Trophoblast cell (in vitro differentiated cells and primary cell): ENCODE results near the gene MGAT5.

ENCODE experiments used
- DNase-seq, 2 donors: peaks; one replicate each; pipeline ENCODE4 v3.0.0-alpha.2; 2016
- H2AFZ ChIP-seq: 2 replicates; pipeline ENCODE4 v1.6.1; 2013; ENCODE audit warnings: low read length, moderate library complexity, mild to moderate bottlenecking; ENCODE audit not compliant: insufficient read depth, poor library complexity
- H2AK5ac ChIP-seq: 2 replicates; pipeline ENCODE4 v1.6.1; 2013; ENCODE audit warnings: mild to moderate bottlenecking, low read length
- H2BK120ac ChIP-seq: 2 replicates; pipeline ENCODE4 v1.6.1; 2013; ENCODE audit warnings: low read length, mild to moderate bottlenecking, moderate library complexity; ENCODE audit not compliant: insufficient read depth, poor library complexity
- H2BK12ac ChIP-seq: 2 replicates; pipeline ENCODE4 v1.6.1; 2013; ENCODE audit warnings: mild to moderate bottlenecking, low read length, moderate library complexity
- H2BK5ac ChIP-seq: 2 replicates; pipeline ENCODE4 v1.6.1; 2013; ENCODE audit warnings: low read length, low read depth, moderate library complexity, mild to moderate bottlenecking; ENCODE audit not compliant: poor library complexity
- H3K14ac ChIP-seq: 2 replicates; pipeline ENCODE4 v1.6.1; 2013; ENCODE audit warnings: mild to moderate bottlenecking, low read length
- H3K18ac ChIP-seq: 2 replicates; pipeline ENCODE4 v1.6.1; 2013; ENCODE audit warnings: mild to moderate bottlenecking, low read length
- H3K23ac ChIP-seq: 2 replicates; pipeline ENCODE4 v1.6.1; 2013; ENCODE audit warnings: low read length
- H3K27ac ChIP-seq: 2 replicates; pipeline ENCODE4 v1.5.1; 2013; ENCODE audit warnings: low read depth, mild to moderate bottlenecking, inconsistent platforms, low read length, moderate library complexity
- H3K27me3 ChIP-seq: 2 replicates; pipeline ENCODE4 v1.6.1; 2013; ENCODE audit warnings: inconsistent platforms, mild to moderate bottlenecking, low read length, moderate library complexity; ENCODE audit not compliant: insufficient read depth
- H3K36me3 ChIP-seq, 2 experiments: 1 replicate in 1 of 2; 2 replicates in 1 of 2; pipeline ENCODE4 v1.6.1; 2013; ENCODE audit warnings: low read length in 2 of 2, mild to moderate bottlenecking in 2 of 2, moderate library complexity in 1 of 2; ENCODE audit not compliant: insufficient read depth in 2 of 2, control insufficient read depth in 1 of 2
- H3K4ac ChIP-seq: 2 replicates; pipeline ENCODE4 v1.6.1; 2013; ENCODE audit warnings: low read depth, mild to moderate bottlenecking, low read length, moderate library complexity
- H3K4me1 ChIP-seq, 2 experiments: 1 replicate in 1 of 2; 2 replicates in 1 of 2; pipeline ENCODE4 v1.6.1; 2013; ENCODE audit warnings: low read length in 2 of 2, mild to moderate bottlenecking in 2 of 2, moderate library complexity in 1 of 2; ENCODE audit not compliant: insufficient read depth in 2 of 2, control insufficient read depth in 1 of 2
- H3K4me2 ChIP-seq: 2 replicates; pipeline ENCODE4 v1.6.1; 2013; ENCODE audit warnings: inconsistent platforms, mild to moderate bottlenecking, low read length, moderate library complexity
- H3K4me3 ChIP-seq: 2 replicates; pipeline ENCODE4 v1.5.1; 2013; ENCODE audit warnings: mild to moderate bottlenecking, low read depth, low read length, inconsistent platforms
- H3K79me1 ChIP-seq: one replicate; pipeline ENCODE4 v1.6.1; 2013; ENCODE audit warnings: low read length
- H3K79me2 ChIP-seq: 2 replicates; pipeline ENCODE4 v1.6.1; 2013; ENCODE audit warnings: low read length, mild to moderate bottlenecking; ENCODE audit not compliant: control insufficient read depth, insufficient read depth, poor library complexity
- H3K9ac ChIP-seq: 2 replicates; pipeline ENCODE4 v1.6.1; 2013; ENCODE audit warnings: mild to moderate bottlenecking, low read length
- H3K9me3 ChIP-seq: 2 replicates; pipeline ENCODE4 v1.6.1; 2013; ENCODE audit warnings: low read depth, mild to moderate bottlenecking, control low read depth, inconsistent platforms, low read length; ENCODE audit not compliant: insufficient read depth
- H4K12ac ChIP-seq: 2 replicates; pipeline ENCODE4 v1.6.1; 2013; ENCODE audit warnings: low read depth, mild to moderate bottlenecking, low read length, moderate library complexity
- H4K8ac ChIP-seq: 2 replicates; pipeline ENCODE4 v1.6.1; 2013; ENCODE audit warnings: low read depth, mild to moderate bottlenecking, low read length, moderate library complexity
- H4K91ac ChIP-seq: one replicate; pipeline ENCODE4 v1.6.1; 2013; ENCODE audit warnings: low read depth, mild to moderate bottlenecking, low read length, moderate library complexity
- WGBS: extraction: QIAGEN DNeasy Blood & Tissue Kit; methylation state at CpG from one replicate; pipeline ENCODE4 v1.1.7; 2013; ENCODE audit warnings: missing lambda C conversion rate; ENCODE audit not compliant: insufficient read length, insufficient coverage; ENCODE audit errors: extremely low coverage; 5-methylcytosine and 5-hydroxymethylcytosine counted together

MGAT5 gene

DNA sequence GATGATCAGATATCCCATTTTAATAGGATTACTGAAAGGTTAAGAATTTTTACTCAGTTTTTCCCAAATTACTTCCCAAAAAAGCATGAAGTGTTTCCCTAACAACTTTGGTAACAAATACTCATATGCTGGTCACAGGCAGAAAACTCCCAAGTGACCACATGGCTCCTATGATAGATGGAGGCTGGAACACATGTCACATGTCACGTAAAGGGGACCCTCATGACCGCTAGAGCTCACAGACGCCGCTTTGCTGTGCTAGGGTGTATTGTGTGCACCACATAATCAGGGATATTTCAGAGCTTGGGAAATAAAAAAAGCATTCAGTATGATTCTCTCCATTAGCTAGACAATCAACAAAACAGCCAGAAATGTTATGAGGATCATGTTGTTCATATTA is 236.7 kb downstream of the MGAT5 start:
- no CpG with 5 or more reads among the region's 4 CpGs for WGBS
- no peak overlapping the region for H3K18ac ChIP-seq

GRCh38 chr2:134491022-134491421 is 237.2 kb downstream of the MGAT5 start:
- Histone ChIP-seq H4K8ac (no peak overlapping the region), H3K36me3 (no peaks in the 10 kb centered on the region), H3K4me3 (no peak overlapping the region), H2BK120ac (no peak overlapping the region), H3K27ac (no peak overlapping the region), H2AFZ (no peak overlapping the region), H3K18ac (no peak overlapping the region), H3K14ac (no peak overlapping the region), H3K79me2 (no peaks in the 10 kb centered on the region), H3K9me3 (no peaks in the 10 kb centered on the region), H4K12ac (no peak overlapping the region), H2BK5ac (no peak overlapping the region), H3K4me2 (no peak overlapping the region), H3K4ac (no peak overlapping the region), H3K27me3 (no peaks in the 10 kb centered on the region), H3K9ac (no peak overlapping the region), H4K91ac (no peak overlapping the region), H3K79me1 (no peaks in the 10 kb centered on the region), H2BK12ac (no peak overlapping the region), H2AK5ac (no peak overlapping the region), H3K4me1 (no peaks in the 10 kb centered on the region), H3K23ac (no peak overlapping the region)
- WGBS, result no CpG with 5 or more reads among the region's 4 CpGs
- DNase-seq, result no peak

More for the DNA sequence above, 236.7 kb downstream of the MGAT5 start:
- no peaks in the 10 kb centered on the region for H3K36me3 ChIP-seq
- no peak overlapping the region for H3K4ac ChIP-seq
- no peak overlapping the region for H2AK5ac ChIP-seq
- H3K79me2 ChIP-seq, result no peaks in the 10 kb centered on the region
- no peak overlapping the region for H4K12ac ChIP-seq
- H4K8ac ChIP-seq, result no peak overlapping the region
- no peak overlapping the region for H2AFZ ChIP-seq
- no peaks in the 10 kb centered on the region for H3K27me3 ChIP-seq
- no peak overlapping the region for H2BK5ac ChIP-seq
- no peaks in the 10 kb centered on the region for H3K9me3 ChIP-seq
- H3K79me1 ChIP-seq, result no peaks in the 10 kb centered on the region
- no peak overlapping the region for H3K4me2 ChIP-seq
- H4K91ac ChIP-seq, result no peak overlapping the region
- no peak overlapping the region for H3K27ac ChIP-seq
- H3K4me1 ChIP-seq, result no peaks in the 10 kb centered on the region
- no peak overlapping the region for H3K23ac ChIP-seq
- no peak overlapping the region for H3K14ac ChIP-seq
- no peak overlapping the region for H3K4me3 ChIP-seq
- DNase-seq, result no peak
- no peak overlapping the region for H2BK120ac ChIP-seq
- H3K9ac ChIP-seq, result no peak overlapping the region
- no peak overlapping the region for H2BK12ac ChIP-seq

- Histone ChIP-seq H3K9ac (no peak overlapping the region), H3K27me3 (no peaks in the 10 kb centered on the region), H3K27ac (no peak overlapping the region), H2BK12ac (no peak overlapping the region), H2AK5ac (no peak overlapping the region), H4K8ac (no peak overlapping the region), H2BK120ac (no peak overlapping the region), H3K79me2 (no peaks in the 10 kb centered on the region), H4K91ac (no peak overlapping the region), H3K4me3 (no peak overlapping the region), H3K4me2 (no peak overlapping the region), H3K4ac (no peak overlapping the region), H2AFZ (no peak overlapping the region), H3K9me3 (no peaks in the 10 kb centered on the region), H4K12ac (no peak overlapping the region), H3K36me3 (no peaks in the 10 kb centered on the region), H3K79me1 (no peaks in the 10 kb centered on the region), H3K23ac (no peak overlapping the region), H3K18ac (no peak overlapping the region), H2BK5ac (no peak overlapping the region), H3K4me1 (no peaks in the 10 kb centered on the region), H3K14ac (no peak overlapping the region)
- WGBS, result no CpG with 5 or more reads among the region's 9 CpGs
- DNase-seq, result peak in 1 of 2 donors; percentile 38
These were observed 238.0 kb downstream of the MGAT5 start for GRCh38 chr2:134491771-134492441.

DNA sequence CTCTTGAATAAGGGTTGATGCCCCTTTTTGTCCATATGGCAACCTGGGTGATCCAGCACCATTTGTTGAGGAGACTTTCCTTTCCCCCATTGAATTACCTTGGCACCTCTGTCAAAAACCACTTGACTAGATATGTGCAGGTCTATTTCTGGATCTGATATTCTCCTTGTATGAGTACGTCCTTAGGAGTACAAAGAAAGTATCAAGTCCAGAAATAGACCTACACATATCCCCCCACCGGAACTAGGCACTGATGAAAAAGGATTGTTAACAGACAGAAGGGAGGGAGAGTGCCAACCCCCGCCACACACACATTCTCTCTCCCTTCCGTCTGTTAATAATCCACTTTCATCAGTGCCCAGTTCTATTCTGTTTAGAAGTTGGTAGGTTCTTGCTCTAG is 239.9 kb downstream of the MGAT5 start:
- Histone ChIP-seq H3K4me2 (no peak overlapping the region), H3K4ac (no peak overlapping the region), H4K91ac (no peak overlapping the region), H3K79me2 (no peaks in the 10 kb centered on the region), H3K79me1 (peaks cover 2% of the 10 kb centered on the region), H2BK120ac (no peak overlapping the region), H3K9ac (no peak overlapping the region), H3K27ac (no peak overlapping the region), H2AFZ (no peak overlapping the region), H3K4me1 (no peaks in the 10 kb centered on the region), H4K12ac (no peak overlapping the region), H2BK12ac (no peak overlapping the region), H3K27me3 (no peaks in the 10 kb centered on the region), H3K23ac (no peak overlapping the region), H3K4me3 (no peak overlapping the region), H3K14ac (no peak overlapping the region), H3K36me3 (no peaks in the 10 kb centered on the region), H4K8ac (no peak overlapping the region), H3K18ac (no peak overlapping the region), H2AK5ac (no peak overlapping the region), H2BK5ac (no peak overlapping the region), H3K9me3 (no peaks in the 10 kb centered on the region)
- WGBS, result no CpG with 5 or more reads among the region's 4 CpGs
- DNase-seq, result no peak
